Liver (tissue), 9 donors: ENCODE measurements around the gene BCAS1. TPM values are rescaled to one million over a fixed set of nuclear protein-coding genes. Genes with fewer than 3 reads are reported as not detected.

ENCODE experiments used
- DNase-seq: peaks from one replicate; pipeline ENCODE4 v3.0.0-alpha.2; 2017; ENCODE audit warnings: low spot score
- H3K27ac ChIP-seq, 2 donors: one replicate each; pipeline ENCODE4 v1.7.0; 2013; ENCODE audit warnings: inconsistent platforms in 2 of 2, low read length in 2 of 2, control low read depth in 1 of 2, low read depth in 1 of 2, mild to moderate bottlenecking in 1 of 2
- H3K27me3 ChIP-seq, 4 donors: one replicate each; pipeline versions ENCODE4 v1.6.1 to v1.7.0; 2013; ENCODE audit warnings: low read length in 3 of 4, inconsistent platforms in 1 of 4, mild to moderate bottlenecking in 1 of 4, moderate library complexity in 1 of 4; ENCODE audit not compliant: control insufficient read depth in 4 of 4, insufficient read depth in 4 of 4
- H3K36me3 ChIP-seq, 4 donors: one replicate each; pipeline versions ENCODE4 v1.6.1 to v1.7.0; 2013; ENCODE audit warnings: low read length in 3 of 4, mild to moderate bottlenecking in 3 of 4, low read depth in 1 of 4, moderate library complexity in 1 of 4; ENCODE audit not compliant: control insufficient read depth in 4 of 4, insufficient read depth in 3 of 4
- H3K4me1 ChIP-seq, 4 donors: one replicate each; pipeline versions ENCODE4 v1.6.1 to v1.7.0; 2013; ENCODE audit warnings: low read length in 3 of 4, mild to moderate bottlenecking in 3 of 4, moderate library complexity in 1 of 4; ENCODE audit not compliant: control insufficient read depth in 4 of 4, insufficient read depth in 4 of 4
- H3K4me3 ChIP-seq, 3 donors: one replicate each; pipeline versions ENCODE4 v1.6.1 to v1.7.0; 2013; ENCODE audit warnings: low read length in 3 of 3, control low read depth in 1 of 3, low read depth in 1 of 3, mild to moderate bottlenecking in 1 of 3
- H3K9ac ChIP-seq, 2 donors: one replicate each; pipeline ENCODE4 v1.7.0; 2013; ENCODE audit warnings: low read length in 2 of 2, mild to moderate bottlenecking in 2 of 2, moderate library complexity in 2 of 2, control low read depth in 1 of 2, low read depth in 1 of 2
- H3K9me3 ChIP-seq, 4 donors: one replicate each; pipeline versions ENCODE4 v1.6.1 to v1.7.0; 2013; ENCODE audit warnings: low read length in 3 of 4; ENCODE audit not compliant: control insufficient read depth in 4 of 4
- ATF3 ChIP-seq: IDR thresholded peaks from 2 replicates; pipeline ENCODE4 v1.6.1; 2016; ENCODE audit warnings: antibody characterized with exemption
- CTCF ChIP-seq: fragments of 150-350 bp; IDR thresholded peaks from 2 replicates; pipeline ENCODE4 v1.5.1; 2017; ENCODE audit warnings: improper control_type of control experiment, low read depth, low read length; ENCODE audit not compliant: missing input control
- EGR1 ChIP-seq, 2 donors: IDR thresholded peaks; 2 replicates each; pipeline ENCODE4 v1.6.1; 2016 to 2018; ENCODE audit warnings: antibody characterized with exemption in 2 of 2, low read depth in 2 of 2
- FOXA1 ChIP-seq: IDR thresholded peaks from 2 replicates; pipeline ENCODE4 v1.6.1; 2016; ENCODE audit warnings: antibody characterized with exemption
- FOXA2 ChIP-seq: IDR thresholded peaks from 2 replicates; pipeline ENCODE4 v1.6.1; 2016; ENCODE audit warnings: antibody characterized with exemption
- GABPA ChIP-seq, 2 donors: IDR thresholded peaks in 1 of 2; conservative IDR thresholded peaks in 1 of 2; 2 replicates each; pipeline ENCODE4 v1.6.1; 2016; ENCODE audit warnings: antibody characterized with exemption in 2 of 2, mild to moderate bottlenecking in 1 of 2, moderate library complexity in 1 of 2
- MAX ChIP-seq: IDR thresholded peaks from 2 replicates; pipeline ENCODE4 v1.6.1; 2016; ENCODE audit warnings: antibody characterized with exemption
- NR2F2 ChIP-seq: IDR thresholded peaks from 2 replicates; pipeline ENCODE4 v1.6.1; 2016; ENCODE audit warnings: antibody characterized with exemption
- RAD21 ChIP-seq, 2 donors: IDR thresholded peaks; 2 replicates each; pipeline ENCODE4 v1.6.1; 2016; ENCODE audit warnings: antibody characterized with exemption in 2 of 2, mild to moderate bottlenecking in 2 of 2
- REST ChIP-seq: IDR thresholded peaks from 2 replicates; pipeline ENCODE4 v1.6.1; 2016; ENCODE audit warnings: antibody characterized with exemption, mild to moderate bottlenecking
- RXRA ChIP-seq, 2 donors: IDR thresholded peaks; 2 replicates each; pipeline ENCODE4 v1.6.1; 2017 to 2018; ENCODE audit warnings: antibody characterized with exemption in 2 of 2, mild to moderate bottlenecking in 1 of 2
- YY1 ChIP-seq: IDR thresholded peaks from 2 replicates; pipeline ENCODE4 v1.6.1; 2016; ENCODE audit warnings: antibody characterized with exemption, mild to moderate bottlenecking
- ZBTB33 ChIP-seq: IDR thresholded peaks from 2 replicates; pipeline ENCODE4 v1.6.1; 2016; ENCODE audit warnings: antibody characterized with exemption
- WGBS: extraction: QIAGEN DNeasy Blood & Tissue Kit; methylation state at CpG from one replicate; pipeline ENCODE4 v1.1.7; 2013; 5-methylcytosine and 5-hydroxymethylcytosine counted together
- polyA plus RNA-seq, 2 donors: library from polyadenylated mRNA; stranded (reverse) in 1 of 2; unstranded in 1 of 2; fragments of 200-250 nt in 1 of 2; fragments of >200 nt in 1 of 2; fragmentation: Nextera tagmentation in 1 of 2; extraction: Ambion mirVana in 1 of 2; gene quantifications; one replicate each; pipeline versions ENCODE4 v1.2.1 to v1.2.3, GENCODE V29; 2013 to 2015
- total RNA-seq, 2 donors: library from RNA; depleted of rRNA; stranded (reverse); fragments of >200 nt; gene quantifications; one replicate each; pipeline ENCODE4 v1.2.3, GENCODE V29; 2014
- donor health status: healthy.
- donor health status: healthy.
- donor health status: healthy.
- donor health status: healthy.
- donor health status: healthy.

Gene BCAS1
- total and polyA plus RNA-seq, 4 donors: under 0.01 to 0.93 (median 0.04) TPM

GRCh38 chr20:54075322-54075721, 4.9 kb upstream of the BCAS1 start:
- Histone ChIP-seq H3K27me3 (no peaks in the 10 kb centered on the region), H3K9me3 (no peaks in the 10 kb centered on the region)
- 39% methylated on average over 1 of the region's 1 CpG for WGBS

GRCh38 chr20:54074511-54074910, 4.1 kb upstream of the BCAS1 start:
- no peak for DNase-seq
- Histone ChIP-seq H3K27me3 (no peaks in the 10 kb centered on the region), H3K9me3 (no peaks in the 10 kb centered on the region), H3K4me3 (no peak overlapping the region), H3K36me3 (no peaks in the 10 kb centered on the region), H3K4me1 (no peaks in the 10 kb centered on the region), H3K9ac (no peak overlapping the region), H3K27ac (no peak overlapping the region)
- no peak for TF ChIP-seq FOXA1
- TF ChIP-seq FOXA2: no peak
- TF ChIP-seq REST: no peak
- no peak for TF ChIP-seq ATF3
- TF ChIP-seq EGR1 (IDR thresholded peaks at IDR 0.05; ENCODE audit: low read depth in 2 of 2): no peak
- TF ChIP-seq MAX: no peak
- TF ChIP-seq YY1: no peak
- TF ChIP-seq CTCF: no peak
- no peak for TF ChIP-seq NR2F2
- TF ChIP-seq GABPA (IDR thresholded peaks at IDR 0.05 in 1 of 2, conservative IDR thresholded peaks at IDR 0.05 in 1 of 2): no peak
- no peak for TF ChIP-seq RXRA (IDR thresholded peaks at IDR 0.05)
- TF ChIP-seq ZBTB33: no peak
- 76% methylated on average over 4 of the region's 4 CpGs for WGBS

More at GRCh38 chr20:54075322-54075721, 4.9 kb upstream of the BCAS1 start:
- no peak overlapping the region for H3K27ac ChIP-seq
- TF ChIP-seq CTCF (no peak), FOXA2 (no peak), GABPA (IDR thresholded peaks at IDR 0.05 in 1 of 2, conservative IDR thresholded peaks at IDR 0.05 in 1 of 2) (no peak), ATF3 (no peak), RAD21 (IDR thresholded peaks at IDR 0.05) (no peak)
- no peaks in the 10 kb centered on the region for H3K36me3 ChIP-seq
- H3K4me3 ChIP-seq: no peak overlapping the region
- H3K9ac ChIP-seq: no peak overlapping the region
- no peak for DNase-seq
- no peaks in the 10 kb centered on the region for H3K4me1 ChIP-seq
